Stimulated activated CD4-positive, alpha-beta T cell treated with anti-CD3 and anti-CD28 coated beads, Interleukin-12 subunit alpha, Interleukin-12 subunit beta, amount 100 ng/mL, for 48 hours (primary cell): ENCODE measurements around the gene PAX2.

Experiments
- DNase-seq, 3 donors: peaks; one replicate each; pipeline ENCODE4 v3.0.0-alpha.2; 2020; ENCODE audit warnings: low read depth in 2 of 3, low spot score in 1 of 3

PAX2 gene

GRCh38 chr10:100811752-100812750 lies 66.7 kb downstream of the PAX2 start:
- DNase-seq: no peak

- DNase-seq: no peak
Observed at GRCh38 chr10:100812978-100813377, 67.6 kb downstream of the PAX2 start.

GRCh38 chr10:100814751-100815474 lies 69.5 kb downstream of the PAX2 start:
- no peak for DNase-seq

GRCh38 chr10:100816671-100817070 lies 71.3 kb downstream of the PAX2 start:
- DNase-seq: no peak

GRCh38 chr10:100817268-100817839 lies 72.0 kb downstream of the PAX2 start:
- DNase-seq: no peak

- no peak for DNase-seq
Observed at GRCh38 chr10:100819424-100819823, 74.0 kb downstream of the PAX2 start.

- DNase-seq: no peak
Observed at GRCh38 chr10:100823194-100823593, 77.8 kb downstream of the PAX2 start.

- no peak for DNase-seq
Observed at GRCh38 chr10:100824886-100825285, 79.5 kb downstream of the PAX2 start.

GRCh38 chr10:100825325-100825875 lies 80.0 kb downstream of the PAX2 start:
- no peak for DNase-seq

- no peak for DNase-seq
Observed at GRCh38 chr10:100826031-100826651, 80.8 kb downstream of the PAX2 start.

GRCh38 chr10:100826661-100826982 lies 81.2 kb downstream of the PAX2 start:
- no peak for DNase-seq

- no peak for DNase-seq
Observed at GRCh38 chr10:100826983-100827818, 81.8 kb downstream of the PAX2 start.

- no peak for DNase-seq
Observed at GRCh38 chr10:100827819-100828737, 82.7 kb downstream of the PAX2 start.

- no peak for DNase-seq
Observed at GRCh38 chr10:100828738-100829096, 83.3 kb downstream of the PAX2 start.

GRCh38 chr10:100829097-100829870 lies 83.9 kb downstream of the PAX2 start:
- DNase-seq: no peak

GRCh38 chr10:100829933-100830727 lies 84.7 kb downstream of the PAX2 start:
- no peak for DNase-seq

GRCh38 chr10:100830728-100831111 lies 85.3 kb downstream of the PAX2 start:
- DNase-seq: no peak

GRCh38 chr10:100831742-100832141 lies 86.4 kb downstream of the PAX2 start:
- no peak for DNase-seq
